GM19395 (cell line): Measurements from ENCODE around the gene SLCO3A1.

ENCODE experiments used
- ATAC-seq: cut with Tn5 transposase; IDR thresholded peaks from one replicate; pipeline ENCODE4 v1.9.1; 2021; ENCODE audit warnings: mild to moderate bottlenecking, moderate library complexity; ENCODE audit not compliant: unreplicated experiment

The SLCO3A1 gene

DNA sequence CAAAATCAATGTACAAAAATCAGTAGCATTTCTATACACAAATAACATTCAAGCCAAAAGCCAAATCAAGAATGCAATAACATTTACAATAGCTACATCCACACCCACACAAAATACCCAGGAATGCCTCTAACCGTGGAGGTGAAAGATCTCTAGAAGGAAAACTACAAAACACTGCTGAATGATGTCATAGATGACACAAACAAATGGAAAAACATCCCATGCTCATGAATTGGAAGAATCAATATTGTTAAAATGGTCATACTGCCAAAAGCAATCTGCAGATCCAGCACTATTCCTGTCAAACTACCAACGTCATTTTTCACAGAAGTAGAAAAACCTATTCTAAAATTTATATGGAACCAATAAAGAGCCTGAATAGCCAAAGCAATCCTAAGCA is 143.7 kb downstream of the SLCO3A1 start:
- no peak for ATAC-seq

DNA sequence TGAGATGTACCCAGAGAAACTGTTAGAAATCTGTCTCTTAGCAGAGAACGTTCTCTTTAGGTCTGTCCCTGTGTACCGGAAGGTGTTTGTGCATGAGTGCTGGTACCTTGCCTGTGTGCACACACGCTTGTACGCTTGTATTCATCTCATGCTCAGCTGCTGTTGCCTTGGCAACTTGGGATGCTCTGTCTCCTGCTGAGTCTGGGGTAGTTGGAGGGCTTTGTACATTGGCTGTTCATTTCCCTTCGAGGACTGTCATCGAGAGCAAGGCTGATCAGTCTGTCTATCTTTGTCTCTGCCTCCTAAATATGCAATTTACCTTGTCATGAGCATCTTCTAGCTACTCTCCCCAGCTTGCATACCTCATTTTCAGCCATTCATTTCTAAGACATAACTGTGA is 147.2 kb downstream of the SLCO3A1 start:
- no peak for ATAC-seq

DNA sequence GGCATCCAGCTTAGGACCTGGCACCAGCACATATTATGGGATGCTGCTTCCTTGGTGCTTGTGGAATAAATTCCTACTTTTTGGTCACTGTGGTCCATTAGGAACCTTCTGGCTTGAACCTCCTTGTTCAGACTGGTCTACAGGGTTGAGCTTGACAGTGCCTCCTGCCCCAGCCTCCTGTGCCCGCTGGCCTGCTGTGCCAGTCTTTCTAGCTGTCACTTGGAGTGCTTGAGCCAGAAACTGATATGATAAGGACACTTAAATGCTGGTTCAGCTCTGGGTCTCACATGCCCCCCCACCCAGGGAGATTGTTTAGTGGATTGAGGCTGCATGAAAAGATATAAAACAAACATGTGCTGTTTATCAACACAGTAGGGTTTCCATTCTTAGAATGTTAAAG is 147.8 kb downstream of the SLCO3A1 start:
- ATAC-seq = no peak

DNA sequence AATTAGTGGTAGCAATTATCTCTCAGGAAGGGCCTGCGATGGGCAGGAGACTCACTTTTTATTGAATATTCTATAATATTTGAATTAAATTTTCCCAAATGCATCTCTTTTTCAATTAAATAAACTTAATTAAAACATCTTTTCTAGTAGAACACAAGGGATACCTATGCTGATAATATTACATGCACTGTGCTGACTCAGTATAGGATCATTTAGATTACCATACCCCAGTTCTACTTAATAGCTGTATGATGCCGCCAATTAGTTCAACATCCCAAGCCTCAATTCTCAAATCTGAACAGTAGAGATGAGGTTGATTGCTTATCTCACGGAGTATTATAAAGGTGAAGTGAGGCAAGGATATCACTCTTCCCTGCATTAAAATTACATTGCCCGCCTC is 149.2 kb downstream of the SLCO3A1 start:
- no peak for ATAC-seq

DNA sequence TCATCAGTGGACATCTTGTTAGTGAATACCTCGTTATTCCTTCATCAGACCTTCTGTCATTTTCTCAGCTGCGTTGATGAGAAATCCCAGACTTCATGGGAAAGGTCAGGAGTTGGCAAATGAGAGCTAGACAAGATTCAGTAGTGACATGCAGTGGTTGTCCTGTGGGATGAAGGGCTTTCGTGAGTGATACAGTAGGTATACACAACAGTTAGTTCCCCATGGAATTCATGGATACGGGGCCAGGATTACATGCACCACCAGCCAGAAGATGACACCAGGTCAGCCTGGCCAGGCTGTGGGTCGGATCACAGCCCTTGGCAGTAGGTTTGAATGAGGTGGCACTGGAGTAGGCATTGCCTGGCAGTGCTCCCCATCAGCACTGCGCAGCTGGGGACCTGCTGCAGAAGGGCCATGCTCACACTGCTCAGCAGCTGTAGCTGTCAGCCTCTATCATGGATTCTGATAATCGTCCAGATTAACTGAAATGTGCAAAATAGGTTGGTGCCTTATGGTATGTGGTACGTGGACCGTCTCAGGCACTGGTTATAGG is 150.1 kb downstream of the SLCO3A1 start:
- no peak for ATAC-seq

DNA sequence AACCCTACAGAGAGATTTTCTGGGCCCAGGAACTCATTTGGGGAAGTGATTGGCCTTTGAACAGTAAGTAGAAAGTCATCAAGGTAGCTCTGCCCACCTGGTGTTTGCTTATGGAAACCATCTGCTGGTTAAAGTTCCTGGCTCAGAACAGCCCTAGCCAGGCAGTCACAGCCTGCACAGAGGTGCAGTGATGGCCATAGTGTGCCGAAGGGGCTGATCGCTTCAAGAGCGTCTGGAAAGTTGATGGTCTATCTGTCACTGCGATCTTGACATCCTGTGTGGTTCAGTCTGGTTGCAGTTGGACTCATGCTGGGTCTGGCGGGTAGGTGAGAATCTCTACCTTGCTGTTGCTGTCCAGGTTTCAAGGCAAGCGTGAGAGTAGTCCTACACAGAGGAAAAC is 151.6 kb downstream of the SLCO3A1 start:
- no peak for ATAC-seq

DNA sequence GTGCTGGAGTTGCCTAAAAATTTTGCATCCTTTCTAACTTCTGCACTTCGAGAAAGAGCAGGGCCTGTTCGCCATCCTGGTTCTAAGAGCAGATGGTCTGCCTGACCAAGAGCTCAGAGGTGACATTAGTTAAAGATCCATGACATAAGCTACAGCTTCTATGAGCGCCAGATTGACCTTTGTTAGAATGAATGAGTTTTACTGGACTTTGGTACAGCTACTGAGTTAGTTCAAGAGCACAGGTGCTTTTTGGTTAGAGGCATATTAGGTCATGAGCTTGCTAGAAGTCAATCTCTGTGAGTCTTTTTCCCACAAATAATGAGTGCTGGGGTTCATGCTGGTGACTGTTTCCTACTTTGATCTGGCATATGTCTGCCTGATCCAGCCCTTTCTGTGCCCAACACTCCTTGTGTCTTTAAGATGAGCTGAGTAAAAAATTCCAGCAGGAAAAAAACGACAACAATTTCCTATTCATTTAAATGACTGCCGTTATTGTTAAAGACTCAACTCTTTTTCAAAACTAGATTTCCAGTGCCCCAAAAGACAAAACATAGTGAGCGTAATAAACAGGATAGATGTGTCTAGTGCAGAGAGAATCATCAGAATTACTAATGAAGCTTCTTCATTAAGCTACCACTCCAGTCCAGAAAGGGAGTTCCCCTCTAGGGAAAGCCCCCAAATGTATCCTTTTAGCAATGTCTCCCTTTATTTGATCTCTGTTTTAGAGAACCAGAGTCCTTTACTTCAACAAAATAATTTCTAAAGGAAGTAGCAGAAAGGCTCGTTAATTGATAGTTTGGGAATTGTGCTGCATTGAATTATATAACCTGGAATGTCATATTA is 152.9 kb downstream of the SLCO3A1 start:
- no peak for ATAC-seq

DNA sequence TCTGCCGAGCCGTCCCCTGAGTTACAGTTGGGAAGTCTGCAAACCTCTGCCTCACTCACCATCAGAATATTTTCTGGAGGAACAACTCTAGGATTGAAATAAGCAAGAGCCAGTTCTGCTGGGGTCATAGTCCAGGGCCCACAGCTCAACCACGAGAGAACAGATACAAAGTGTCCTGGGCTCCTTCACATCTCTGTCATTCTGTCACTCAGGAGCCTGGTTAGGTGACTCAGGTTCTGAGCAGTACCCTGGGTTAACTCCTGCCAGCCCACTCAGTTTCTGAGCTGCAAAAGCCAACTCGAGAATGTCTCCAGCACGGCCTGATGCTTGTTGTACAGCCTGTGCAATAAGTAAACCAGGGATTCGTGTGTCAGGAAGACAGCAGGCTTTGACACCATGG is 155.7 kb downstream of the SLCO3A1 start:
- ATAC-seq = no peak

DNA sequence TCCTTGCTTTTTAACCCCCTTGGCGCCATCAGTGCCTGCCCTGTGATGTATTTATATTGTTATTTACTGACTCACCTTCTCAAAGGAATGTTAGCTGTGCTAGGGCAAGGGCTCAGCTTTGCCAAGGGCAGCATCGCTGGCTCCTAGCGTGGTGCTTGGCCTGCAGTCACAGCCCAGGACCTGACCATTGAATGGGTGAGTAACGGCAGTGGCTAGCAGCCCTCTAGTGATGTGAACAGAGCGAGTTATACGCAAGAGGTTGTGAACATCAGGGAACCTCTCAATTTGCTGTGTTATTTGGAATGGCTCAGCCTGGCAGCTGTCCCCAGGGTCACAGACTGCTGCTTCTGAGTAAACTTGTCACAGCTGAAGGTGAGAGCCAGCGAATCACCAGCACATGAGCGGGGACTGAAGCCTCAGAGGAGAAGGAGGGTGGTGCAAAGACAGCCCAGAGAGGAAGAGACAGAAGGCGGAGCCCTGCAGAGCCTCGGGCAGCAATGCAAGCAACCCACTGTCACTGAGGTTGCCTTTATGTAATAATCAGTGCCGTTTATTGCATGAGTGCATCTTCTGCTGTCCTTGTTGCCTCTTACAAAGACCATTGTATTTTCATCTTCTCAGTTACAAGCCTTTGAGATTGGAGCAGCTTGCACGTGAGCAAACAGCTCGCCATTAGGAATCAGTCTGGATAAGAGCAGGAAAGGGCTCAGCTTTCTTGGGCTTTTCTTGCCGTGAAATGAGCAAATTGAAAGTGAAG is 158.3 kb downstream of the SLCO3A1 start:
- ATAC-seq = no peak

DNA sequence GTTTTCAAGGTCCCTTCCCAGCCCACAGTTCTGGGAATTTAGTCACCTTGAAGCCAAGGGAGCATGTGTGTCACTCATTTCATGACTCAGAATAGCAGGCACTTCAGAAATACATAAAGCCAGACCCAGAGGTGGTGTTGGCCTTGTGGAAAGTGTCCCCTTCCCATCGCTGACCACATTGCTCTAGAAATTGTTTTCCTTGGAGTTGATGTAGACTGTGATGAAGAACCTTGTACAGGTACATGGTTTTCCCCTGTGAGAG is 158.8 kb downstream of the SLCO3A1 start:
- ATAC-seq = no peak

DNA sequence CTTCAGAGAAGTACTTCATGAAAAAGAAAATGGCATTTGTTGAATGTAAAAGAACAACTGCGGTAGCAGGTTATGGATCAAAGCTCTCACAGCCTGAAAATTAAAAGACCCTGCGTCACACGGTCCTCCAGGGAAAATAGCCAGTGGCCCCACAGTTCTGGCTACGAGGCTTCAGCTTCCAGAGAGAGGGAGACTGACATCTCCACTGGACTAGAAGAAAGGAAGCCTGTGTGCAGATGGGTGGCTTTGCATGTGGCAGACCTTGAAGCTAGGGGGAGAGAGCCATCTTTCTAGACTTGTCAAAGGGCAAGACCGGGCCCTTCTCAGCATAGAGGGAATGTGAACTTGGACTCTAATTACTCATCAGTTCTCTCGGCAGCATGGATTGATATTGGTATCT is 159.4 kb downstream of the SLCO3A1 start:
- no peak for ATAC-seq

DNA sequence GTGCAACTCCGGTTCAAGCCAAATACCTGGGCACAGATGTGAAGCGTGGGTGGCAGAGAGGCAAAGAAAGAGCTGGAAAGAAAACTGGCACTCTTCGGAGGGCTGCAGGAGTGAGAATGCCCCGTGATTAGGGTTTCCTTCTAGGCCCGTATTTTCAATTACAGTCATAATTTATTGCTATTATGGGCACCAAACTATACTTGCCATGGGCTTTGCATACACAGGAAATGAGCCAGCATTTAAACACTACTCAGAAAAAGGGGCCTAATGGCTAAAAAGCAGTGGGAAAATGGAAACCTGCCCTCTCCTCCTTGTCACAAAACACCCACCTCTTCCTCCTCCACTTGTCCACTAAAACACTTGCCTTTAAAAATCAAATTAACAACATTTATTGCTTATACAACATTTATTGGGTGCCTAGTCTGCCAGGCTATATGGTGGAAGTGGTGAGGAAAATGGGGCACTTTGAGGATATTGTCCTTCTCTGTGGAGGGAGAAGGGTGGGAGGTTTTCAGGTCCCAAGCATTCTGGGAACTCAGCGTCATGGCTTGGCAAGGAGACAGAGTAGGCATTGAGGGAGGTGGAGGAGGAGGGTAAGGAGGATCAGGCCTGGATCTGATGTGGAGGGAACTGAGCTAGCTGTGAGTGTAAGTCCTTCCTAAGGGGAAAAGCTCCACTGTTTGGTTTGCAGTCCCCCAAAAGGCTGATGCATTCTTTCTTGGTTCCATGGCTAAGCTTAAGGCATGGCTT is 160.9 kb downstream of the SLCO3A1 start:
- no peak for ATAC-seq

DNA sequence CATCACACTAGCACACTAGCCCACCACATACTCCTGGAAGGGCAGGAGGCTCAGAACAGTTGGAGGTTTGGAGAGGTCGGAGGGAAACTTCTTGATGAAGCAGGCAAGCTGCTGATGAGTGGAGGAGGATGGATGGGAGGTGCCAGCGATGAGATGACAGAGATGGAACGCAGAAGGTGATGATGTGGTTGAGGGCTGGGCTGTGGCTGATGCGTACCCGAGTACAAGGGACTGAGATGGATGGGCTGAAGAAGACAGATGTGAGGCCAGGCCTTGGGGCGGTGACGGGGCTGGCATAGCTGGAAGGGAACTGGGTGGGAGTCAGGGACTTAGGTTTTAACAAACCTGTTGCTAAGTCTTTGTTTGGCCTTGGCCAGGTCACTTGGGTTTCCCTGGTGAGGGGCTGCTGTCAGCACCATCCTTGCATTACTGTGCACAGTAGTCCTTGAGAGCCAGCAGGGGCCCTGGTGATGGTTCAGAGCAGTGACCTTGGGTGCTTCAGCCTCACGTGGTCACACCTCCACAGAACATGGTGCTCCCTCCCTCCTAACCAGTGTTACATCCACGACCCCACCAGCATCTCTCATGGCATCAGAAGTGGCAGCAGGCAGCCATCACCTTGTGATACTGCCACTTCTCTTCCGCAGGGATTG is 164.5 kb downstream of the SLCO3A1 start:
- no peak for ATAC-seq

DNA sequence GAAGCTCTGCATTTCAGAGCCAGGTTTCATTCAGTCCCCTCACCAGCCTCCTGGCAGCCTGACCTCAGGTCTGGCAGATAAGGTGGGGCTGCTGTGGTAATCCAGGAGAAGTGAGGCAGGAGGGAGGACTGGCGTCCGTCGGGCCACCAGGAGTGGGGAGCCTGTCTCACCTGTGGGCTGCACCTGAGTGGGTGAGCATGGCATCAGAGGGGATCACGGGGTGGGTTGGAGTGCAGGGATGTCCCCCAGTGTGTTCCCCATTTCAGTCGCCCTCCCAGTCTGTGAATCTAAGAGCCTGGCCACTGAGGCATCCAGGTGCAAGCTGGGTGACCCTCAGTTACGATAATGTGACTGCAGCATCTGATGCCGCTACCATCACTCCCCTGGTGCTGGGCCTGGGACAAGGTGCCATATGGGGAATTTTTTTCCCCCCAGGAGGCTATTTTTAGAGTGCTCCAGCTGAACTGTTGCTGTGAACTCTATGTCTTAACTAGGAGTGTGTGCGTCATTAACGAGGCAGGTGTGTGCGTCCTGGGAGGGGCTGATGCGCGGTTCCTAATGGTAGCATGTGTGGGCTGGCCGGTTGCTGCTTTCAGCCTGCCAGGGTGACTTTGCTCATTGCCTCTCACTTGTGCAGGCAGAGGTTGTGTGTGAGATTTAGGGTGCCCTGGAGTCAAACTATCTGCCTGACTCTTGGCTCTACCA is 165.2 kb downstream of the SLCO3A1 start:
- ATAC-seq = no peak

DNA sequence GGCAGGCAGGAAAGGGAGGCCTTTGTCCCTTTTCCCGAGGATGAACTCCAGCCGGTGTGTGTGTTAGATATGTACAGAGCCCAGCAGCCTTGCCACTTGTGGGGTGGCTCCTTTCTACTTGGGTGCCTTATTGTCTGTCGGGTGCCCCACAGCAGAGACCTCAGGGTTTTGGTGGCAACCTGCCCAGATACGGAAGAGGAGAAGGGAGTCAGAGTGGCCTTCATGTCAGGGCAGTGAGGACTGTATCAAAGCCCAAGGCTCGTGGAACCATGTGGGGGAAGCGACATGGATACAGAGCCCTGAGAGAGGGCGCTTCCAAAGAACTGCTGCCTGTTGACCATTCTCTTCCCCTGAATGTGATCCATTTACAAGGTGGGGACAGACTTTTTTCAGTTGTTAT is 166.2 kb downstream of the SLCO3A1 start:
- no peak for ATAC-seq

DNA sequence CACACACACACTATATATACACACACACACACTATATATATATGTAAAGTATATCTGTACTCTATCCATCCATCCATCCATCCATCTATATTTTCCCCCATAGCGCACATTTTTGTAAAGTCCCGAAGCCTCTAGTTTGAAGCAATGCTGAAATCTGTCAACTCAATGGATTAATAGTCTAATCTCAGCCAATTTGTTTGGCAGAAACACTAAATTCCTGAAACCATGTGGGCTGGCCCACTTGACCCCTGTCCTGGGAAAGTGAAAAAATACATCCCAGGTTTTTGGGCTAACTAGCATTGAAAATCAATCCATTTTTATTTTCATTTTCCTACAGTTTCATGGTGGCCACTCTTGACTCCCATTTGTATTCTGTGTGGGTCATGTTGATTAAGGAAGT is 166.7 kb downstream of the SLCO3A1 start:
- ATAC-seq = no peak

DNA sequence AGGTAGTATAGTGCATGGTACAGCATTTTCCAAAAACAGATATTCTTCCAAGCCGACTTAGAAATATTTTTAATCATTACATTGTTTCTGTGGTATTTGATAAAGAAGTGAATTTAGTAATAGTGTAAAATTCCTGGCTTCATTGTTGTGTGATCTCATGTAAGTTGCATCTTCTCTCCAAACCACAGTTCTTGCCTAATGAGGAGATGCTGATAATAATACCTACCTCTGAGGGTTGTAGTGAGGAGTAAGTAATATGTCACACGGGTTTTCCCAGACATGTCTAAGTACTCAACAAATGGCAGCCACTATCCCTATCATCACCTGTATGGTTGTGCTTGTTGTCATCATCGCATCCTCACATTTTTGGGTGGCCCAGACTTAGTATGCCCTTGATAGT is 167.3 kb downstream of the SLCO3A1 start:
- no peak for ATAC-seq

DNA sequence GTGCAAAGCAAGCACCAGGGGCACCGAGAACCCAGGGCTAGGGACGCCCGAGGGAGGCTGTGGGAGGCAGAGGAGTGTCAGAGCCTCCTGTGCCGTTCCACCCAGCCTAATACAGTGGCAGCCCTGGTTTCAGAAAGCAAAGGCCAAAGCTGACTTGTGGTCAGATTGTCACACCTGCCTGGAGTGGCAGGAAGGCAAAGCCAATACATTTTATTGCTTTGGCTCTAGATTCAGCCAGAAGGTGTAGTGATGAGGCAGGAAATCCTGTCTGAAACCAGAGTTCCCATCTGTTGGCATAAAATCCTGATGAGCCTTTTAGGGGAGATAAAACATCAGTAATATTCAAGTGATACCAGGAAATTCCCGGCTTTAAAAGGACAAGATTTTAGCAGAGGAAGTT is 168.3 kb downstream of the SLCO3A1 start:
- ATAC-seq = no peak

DNA sequence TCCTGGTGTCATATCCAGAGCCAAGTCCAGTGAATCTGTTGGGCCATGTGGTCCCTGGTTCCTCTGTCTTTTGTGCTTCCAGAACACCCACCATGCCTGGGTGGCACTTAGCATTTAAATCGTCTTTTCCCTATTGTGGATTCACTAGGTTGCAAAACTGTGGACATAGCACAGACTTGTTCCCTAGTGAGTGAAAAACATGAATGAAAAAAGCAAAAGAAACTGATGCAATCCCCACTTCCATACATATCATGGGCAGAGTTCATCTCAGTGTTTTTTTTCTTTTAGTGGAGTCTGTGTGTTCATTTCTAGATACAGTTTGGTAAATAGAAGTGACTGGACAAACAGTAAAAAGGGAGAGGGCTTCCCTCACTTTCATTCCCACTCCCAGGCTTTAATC is 170.5 kb downstream of the SLCO3A1 start:
- ATAC-seq = no peak

DNA sequence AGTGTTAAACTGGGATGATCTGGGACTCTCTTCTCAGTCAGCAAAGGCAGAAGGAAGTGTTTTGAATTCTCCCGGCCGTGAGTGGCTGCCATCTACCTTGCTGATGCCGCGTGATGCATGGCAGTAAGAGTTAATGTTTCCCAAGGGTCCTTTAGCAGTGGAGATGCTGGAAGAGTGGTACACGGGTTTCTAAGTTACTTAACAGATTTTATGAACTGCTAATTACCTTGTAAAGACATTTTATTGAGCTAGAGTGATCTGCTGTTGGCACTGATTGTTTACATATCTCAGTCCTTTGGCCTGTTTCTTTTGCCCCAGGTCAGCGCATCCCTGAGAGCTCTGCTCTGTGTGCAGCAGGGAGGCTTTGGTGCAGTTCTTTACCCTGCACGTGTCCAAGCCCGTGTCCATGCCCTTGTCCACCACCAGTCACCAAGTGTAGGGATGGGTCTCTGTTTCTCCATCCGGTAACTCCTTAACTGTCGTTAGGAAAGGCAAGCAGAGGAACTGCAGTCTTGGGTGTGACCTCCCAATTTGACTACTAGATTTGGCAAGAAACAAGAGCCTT is 172.3 kb downstream of the SLCO3A1 start:
- ATAC-seq = no peak
